Measurements from ENCODE around the gene TDRD10. TPM values are rescaled to one million over a fixed set of nuclear protein-coding genes. Genes with fewer than 3 reads are reported as not detected.

TDRD10 gene
- polyA plus RNA-seq = 1.8 TPM
- long read RNA-seq, donor 1 = 0 reads
- long read RNA-seq, donor 2 = 0 reads
- long read RNA-seq, donor 3 = 0 reads
- long read RNA-seq, donor 4 = 0 reads
- long read RNA-seq, donor 5 = 0 reads
- long read RNA-seq, donor 6 = 0 reads
- long read RNA-seq, donor 7 = 0 reads
- long read RNA-seq, donor 8 = 0 reads
- long read RNA-seq, donor 9 = 0 reads
- long read RNA-seq, donor 10 = 0 reads
- long read RNA-seq, donor 11 = 0 reads

- peak within 1 kb of the TSS; percentile 18 for H3K4me3 ChIP-seq (ENCODE audit: low read length)
- H3K36me3 ChIP-seq (ENCODE audit: control insufficient read depth, insufficient read depth, low read length) = no peaks in the 10 kb centered on the region
- H3K4me1 ChIP-seq (ENCODE audit: control insufficient read depth, insufficient read depth, low read length) = peaks cover under 1% of the 10 kb centered on the region
- no peak within 1 kb of the TSS for H3K27ac ChIP-seq (ENCODE audit: low read length)
- peaks cover 13% of the 10 kb centered on the region for H3K9me3 ChIP-seq (ENCODE audit: control insufficient read depth, low read depth, low read length)
- H3K27me3 ChIP-seq (ENCODE audit: control insufficient read depth, insufficient read depth, low read length) = peaks cover 68% of the 10 kb centered on the region
- no CpG with 5 or more reads among the region's 90 CpGs for WGBS (ENCODE audit: insufficient coverage, low lambda C conversion rate)
- peak in 1 of 2 donors; percentile 25 for DNase-seq
These were observed at the start of gene TDRD10, which contains the start of gene SHE for GRCh38 chr1:154502066-154502743. Gene TDRD10, plus strand, starts transcription at chr1:154502219. Its CDS starts 4,685 bp downstream, at chr1:154506904. Gene SHE, minus strand, starts transcription at chr1:154502412. Its CDS starts 386 bp downstream, at chr1:154502026.

GRCh38 chr1:154453161-154453560 lies 48.9 kb upstream of the TDRD10 start:
- H3K27me3 ChIP-seq (ENCODE audit: control insufficient read depth, insufficient read depth, low read length) = peaks cover 5% of the 10 kb centered on the region
- no peaks in the 10 kb centered on the region for H3K9me3 ChIP-seq (ENCODE audit: control insufficient read depth, low read depth, low read length)
- no peak overlapping the region for H3K4me3 ChIP-seq (ENCODE audit: low read length)
- no peaks in the 10 kb centered on the region for H3K4me1 ChIP-seq (ENCODE audit: control insufficient read depth, insufficient read depth, low read length)
- H3K27ac ChIP-seq (ENCODE audit: low read length) = no peak overlapping the region
- WGBS (ENCODE audit: insufficient coverage, low lambda C conversion rate) = no CpG with 5 or more reads among the region's 5 CpGs
- DNase-seq = no peak
- no peaks in the 10 kb centered on the region for H3K36me3 ChIP-seq (ENCODE audit: control insufficient read depth, insufficient read depth, low read length)

DNA sequence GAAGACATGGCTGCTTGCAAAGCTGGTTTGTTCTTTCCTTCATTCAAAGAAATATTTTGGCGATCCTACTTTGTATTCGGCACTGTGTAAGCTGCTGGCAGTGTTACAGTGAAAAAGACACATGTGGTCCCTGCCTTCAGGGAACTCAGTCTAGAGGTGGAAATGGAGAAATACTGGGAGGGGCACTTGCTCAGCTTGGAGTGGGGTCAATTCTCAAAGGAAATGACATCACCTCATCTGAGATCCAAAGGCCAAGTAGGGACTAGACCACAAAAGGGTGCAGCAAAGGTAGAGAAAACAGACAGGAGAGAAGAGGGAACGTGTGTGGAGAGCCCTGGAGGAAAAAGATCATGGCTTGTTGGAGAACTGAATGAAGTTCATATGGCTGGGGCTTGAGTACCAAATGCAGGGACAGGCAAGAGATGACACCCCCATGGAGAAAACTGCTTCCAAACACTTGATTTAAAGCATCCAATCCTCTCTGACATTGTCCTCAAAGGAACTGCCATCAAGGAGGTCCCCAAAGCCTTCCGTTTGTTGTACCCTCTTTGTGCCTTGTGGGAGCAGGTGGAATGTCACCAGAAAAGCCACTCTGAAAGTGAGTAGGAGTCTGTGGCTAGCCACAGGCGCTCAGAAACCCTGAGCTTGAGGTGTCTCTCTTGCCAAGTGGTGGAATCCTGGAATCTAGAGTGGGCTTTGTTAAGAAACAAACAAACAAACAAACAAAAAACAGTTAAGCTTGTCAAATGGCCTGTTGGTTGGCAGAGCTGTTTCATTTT lies 48.3 kb upstream of the TDRD10 start:
- no peak overlapping the region for H3K27ac ChIP-seq (ENCODE audit: low read length)
- no CpG with 5 or more reads among the region's 5 CpGs for WGBS (ENCODE audit: insufficient coverage, low lambda C conversion rate)
- H3K27me3 ChIP-seq (ENCODE audit: control insufficient read depth, insufficient read depth, low read length) = peaks cover 5% of the 10 kb centered on the region
- H3K4me3 ChIP-seq (ENCODE audit: low read length) = no peak overlapping the region
- no peaks in the 10 kb centered on the region for H3K4me1 ChIP-seq (ENCODE audit: control insufficient read depth, insufficient read depth, low read length)
- DNase-seq = peak; percentile 45 to 82
- no peaks in the 10 kb centered on the region for H3K36me3 ChIP-seq (ENCODE audit: control insufficient read depth, insufficient read depth, low read length)
- no peaks in the 10 kb centered on the region for H3K9me3 ChIP-seq (ENCODE audit: control insufficient read depth, low read depth, low read length)

DNA sequence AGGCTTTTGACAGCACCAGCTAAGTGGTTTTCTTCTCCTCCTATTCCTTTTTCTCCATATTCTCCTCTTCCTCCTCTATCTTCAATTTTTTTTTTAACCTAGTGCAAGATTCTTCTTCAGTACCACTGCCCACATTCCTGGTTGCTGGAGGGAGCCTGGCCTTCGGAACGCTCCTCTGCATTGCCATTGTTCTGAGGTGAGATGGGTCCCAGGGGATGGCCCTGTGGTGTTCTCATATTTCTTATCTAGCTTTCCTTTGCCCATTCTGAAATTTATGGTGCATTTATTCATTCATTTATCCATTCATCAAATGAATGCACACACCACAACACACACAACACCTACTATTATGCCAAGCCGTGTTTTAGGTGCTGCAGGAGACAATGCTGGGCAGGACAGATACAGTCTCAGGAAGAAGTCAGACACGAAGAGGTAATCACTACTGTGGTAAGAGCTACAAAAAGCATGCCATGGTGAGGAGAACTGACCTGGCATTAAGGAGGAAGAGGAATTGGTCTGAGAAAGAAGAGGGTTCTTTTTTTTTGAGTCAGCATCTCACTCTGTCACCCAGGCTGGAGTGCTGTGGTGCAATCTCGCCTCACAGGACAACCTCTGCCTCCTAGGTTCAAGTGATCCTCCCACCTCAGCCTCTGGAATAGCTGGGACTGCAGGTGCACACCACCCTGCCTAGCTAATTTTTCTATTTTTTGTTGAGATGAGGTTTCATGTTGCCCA lies 47.5 kb upstream of the TDRD10 start:
- H3K36me3 ChIP-seq (ENCODE audit: control insufficient read depth, insufficient read depth, low read length) = no peaks in the 10 kb centered on the region
- H3K9me3 ChIP-seq (ENCODE audit: control insufficient read depth, low read depth, low read length) = no peaks in the 10 kb centered on the region
- no peak overlapping the region for H3K27ac ChIP-seq (ENCODE audit: low read length)
- DNase-seq = no peak
- WGBS (ENCODE audit: insufficient coverage, low lambda C conversion rate) = no CpG with 5 or more reads among the region's 5 CpGs
- H3K4me1 ChIP-seq (ENCODE audit: control insufficient read depth, insufficient read depth, low read length) = no peaks in the 10 kb centered on the region
- H3K27me3 ChIP-seq (ENCODE audit: control insufficient read depth, insufficient read depth, low read length) = peaks cover 5% of the 10 kb centered on the region
- no peak overlapping the region for H3K4me3 ChIP-seq (ENCODE audit: low read length)

GRCh38 chr1:154456631-154457030 lies 45.4 kb upstream of the TDRD10 start:
- Histone ChIP-seq H3K4me1 (ENCODE audit: control insufficient read depth, insufficient read depth, low read length) (no peaks in the 10 kb centered on the region), H3K4me3 (ENCODE audit: low read length) (no peak overlapping the region), H3K9me3 (ENCODE audit: control insufficient read depth, low read depth, low read length) (no peaks in the 10 kb centered on the region), H3K36me3 (ENCODE audit: control insufficient read depth, insufficient read depth, low read length) (no peaks in the 10 kb centered on the region), H3K27me3 (ENCODE audit: control insufficient read depth, insufficient read depth, low read length) (peaks cover 2% of the 10 kb centered on the region), H3K27ac (ENCODE audit: low read length) (no peak overlapping the region)
- no peak for DNase-seq
- 100% methylated on average over 1 of the region's 6 CpGs for WGBS (ENCODE audit: insufficient coverage, low lambda C conversion rate)

GRCh38 chr1:154459080-154459479 lies 42.9 kb upstream of the TDRD10 start:
- Histone ChIP-seq H3K27ac (ENCODE audit: low read length) (no peak overlapping the region), H3K4me1 (ENCODE audit: control insufficient read depth, insufficient read depth, low read length) (no peaks in the 10 kb centered on the region), H3K4me3 (ENCODE audit: low read length) (no peak overlapping the region), H3K36me3 (ENCODE audit: control insufficient read depth, insufficient read depth, low read length) (no peaks in the 10 kb centered on the region), H3K27me3 (ENCODE audit: control insufficient read depth, insufficient read depth, low read length) (peaks cover 2% of the 10 kb centered on the region), H3K9me3 (ENCODE audit: control insufficient read depth, low read depth, low read length) (no peaks in the 10 kb centered on the region)
- no peak for DNase-seq

GRCh38 chr1:154460695-154461260 lies 41.2 kb upstream of the TDRD10 start:
- no peaks in the 10 kb centered on the region for H3K4me1 ChIP-seq (ENCODE audit: control insufficient read depth, insufficient read depth, low read length)
- H3K4me3 ChIP-seq (ENCODE audit: low read length) = no peak overlapping the region
- no peak overlapping the region for H3K27ac ChIP-seq (ENCODE audit: low read length)
- H3K27me3 ChIP-seq (ENCODE audit: control insufficient read depth, insufficient read depth, low read length) = peaks cover 2% of the 10 kb centered on the region
- H3K36me3 ChIP-seq (ENCODE audit: control insufficient read depth, insufficient read depth, low read length) = no peaks in the 10 kb centered on the region
- no CpG with 5 or more reads among the region's 15 CpGs for WGBS (ENCODE audit: insufficient coverage, low lambda C conversion rate)
- no peaks in the 10 kb centered on the region for H3K9me3 ChIP-seq (ENCODE audit: control insufficient read depth, low read depth, low read length)
- no peak for DNase-seq

- Histone ChIP-seq H3K9me3 (ENCODE audit: control insufficient read depth, low read depth, low read length) (no peaks in the 10 kb centered on the region), H3K4me3 (ENCODE audit: low read length) (no peak overlapping the region), H3K27ac (ENCODE audit: low read length) (no peak overlapping the region), H3K36me3 (ENCODE audit: control insufficient read depth, insufficient read depth, low read length) (no peaks in the 10 kb centered on the region), H3K27me3 (ENCODE audit: control insufficient read depth, insufficient read depth, low read length) (no peaks in the 10 kb centered on the region), H3K4me1 (ENCODE audit: control insufficient read depth, insufficient read depth, low read length) (no peaks in the 10 kb centered on the region)
- no peak for DNase-seq
- WGBS (ENCODE audit: insufficient coverage, low lambda C conversion rate) = 80% methylated on average over 1 of the region's 4 CpGs
These were observed 38.5 kb upstream of the TDRD10 start for GRCh38 chr1:154463512-154463990.

GRCh38 chr1:154465621-154466195 lies 36.3 kb upstream of the TDRD10 start:
- Histone ChIP-seq H3K27me3 (ENCODE audit: control insufficient read depth, insufficient read depth, low read length) (no peaks in the 10 kb centered on the region), H3K27ac (ENCODE audit: low read length) (no peak overlapping the region), H3K4me1 (ENCODE audit: control insufficient read depth, insufficient read depth, low read length) (no peaks in the 10 kb centered on the region), H3K4me3 (ENCODE audit: low read length) (no peak overlapping the region), H3K9me3 (ENCODE audit: control insufficient read depth, low read depth, low read length) (no peaks in the 10 kb centered on the region), H3K36me3 (ENCODE audit: control insufficient read depth, insufficient read depth, low read length) (no peaks in the 10 kb centered on the region)
- DNase-seq = no peak
- WGBS (ENCODE audit: insufficient coverage, low lambda C conversion rate) = no CpG with 5 or more reads among the region's 8 CpGs
